ENCODE results near the gene ITGA3.

DNA sequence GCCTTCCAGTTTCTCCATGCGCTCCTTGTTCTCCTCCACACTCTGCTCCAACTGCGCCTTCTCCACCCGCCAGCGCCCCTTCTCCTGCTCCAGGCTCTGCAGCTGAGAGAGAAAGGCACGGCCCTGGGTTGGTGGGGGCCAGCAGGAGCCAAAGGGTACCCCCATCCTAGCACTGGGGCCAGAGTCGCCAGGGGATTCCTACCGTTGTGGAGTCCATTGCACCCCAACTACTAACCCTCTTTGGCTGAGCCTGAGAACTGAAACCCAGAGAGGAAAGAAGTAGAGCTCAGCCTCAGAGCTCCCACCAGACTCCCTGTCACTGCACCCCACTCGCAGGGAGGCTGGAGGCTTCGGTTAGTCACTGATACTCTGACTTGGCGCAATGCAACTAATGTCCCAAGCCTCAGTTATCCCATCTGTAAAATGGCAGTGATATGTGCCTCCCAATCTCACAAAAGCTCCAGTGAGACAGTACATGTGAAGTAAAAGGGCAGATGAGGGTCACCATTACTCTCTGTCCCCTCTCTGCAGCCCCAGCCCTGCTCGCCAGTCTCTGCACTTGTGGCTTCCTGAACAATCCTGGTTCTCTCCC, 80.3 kb downstream of the ITGA3 start:
- TF ChIP-seq EZH2 (IDR thresholded peaks at IDR 0.05; ENCODE audit: insufficient read depth, poor library complexity, severe bottlenecking), result no peak
- TF ChIP-seq EZH2phosphoT487 (IDR thresholded peaks at IDR 0.05; ENCODE audit: insufficient read depth, low read depth), result no peak
